GM19468 (cell line): ENCODE measurements around the gene CES5A.
"Not testable (repeated sequence)": the region's sequence is repeated elsewhere in the genome, so short reads cannot be mapped to it uniquely, and the experiment has no call there.

Experiments
- ATAC-seq: cut with Tn5 transposase; IDR thresholded peaks from one replicate; pipeline ENCODE4 v1.9.1; 2021; ENCODE audit warnings: mild to moderate bottlenecking, moderate library complexity, moderate number of reproducible peaks; ENCODE audit not compliant: unreplicated experiment; ENCODE audit errors: extremely low read depth

The CES5A gene

GRCh38 chr16:55875273-55875672 is at the start of gene CES5A:
Gene CES5A, minus strand, starts transcription at chr16:55875373. Its CDS starts 152 bp downstream, at chr16:55875221.
- no peak for ATAC-seq

GRCh38 chr16:55922662-55923061 is 47.5 kb upstream of the CES5A start:
- no peak for ATAC-seq

- ATAC-seq: no peak
These were observed 42.4 kb upstream of the CES5A start for GRCh38 chr16:55917373-55918160.

- no peak for ATAC-seq
These were observed 40.1 kb upstream of the CES5A start for GRCh38 chr16:55915096-55915827.

GRCh38 chr16:55914383-55914782 is 39.2 kb upstream of the CES5A start:
- ATAC-seq: no peak

GRCh38 chr16:55913716-55914115 is 38.5 kb upstream of the CES5A start:
- no peak for ATAC-seq

GRCh38 chr16:55913121-55913520 is 37.9 kb upstream of the CES5A start:
- not testable (repeated sequence) for ATAC-seq

- ATAC-seq: no peak
These were observed 36.8 kb upstream of the CES5A start for GRCh38 chr16:55912022-55912421.

GRCh38 chr16:55911616-55912015 is 36.4 kb upstream of the CES5A start:
- no peak for ATAC-seq

GRCh38 chr16:55909876-55910275 is 34.7 kb upstream of the CES5A start:
- no peak for ATAC-seq

GRCh38 chr16:55908641-55909040 is 33.5 kb upstream of the CES5A start:
- no peak for ATAC-seq

GRCh38 chr16:55907661-55908060 is 32.5 kb upstream of the CES5A start:
- ATAC-seq: no peak

GRCh38 chr16:55906123-55906522 is 30.9 kb upstream of the CES5A start:
- no peak for ATAC-seq

- ATAC-seq: no peak
These were observed 30.5 kb upstream of the CES5A start for GRCh38 chr16:55905651-55906050.

GRCh38 chr16:55901566-55902217 is 26.5 kb upstream of the CES5A start:
- ATAC-seq: no peak

GRCh38 chr16:55900616-55901393 is 25.6 kb upstream of the CES5A start:
- no peak for ATAC-seq

GRCh38 chr16:55899857-55900256 is 24.7 kb upstream of the CES5A start:
- no peak for ATAC-seq

GRCh38 chr16:55898592-55898991 is 23.4 kb upstream of the CES5A start:
- no peak for ATAC-seq

GRCh38 chr16:55892821-55893220 is 17.6 kb upstream of the CES5A start:
- no peak for ATAC-seq

GRCh38 chr16:55889518-55889917 is 14.3 kb upstream of the CES5A start:
- no peak for ATAC-seq
